GM18870 (cell line): ENCODE results near the gene HOTAIR.

ENCODE experiments used
- ATAC-seq: cut with Tn5 transposase; IDR thresholded peaks from one replicate; pipeline ENCODE4 v1.9.1; 2021; ENCODE audit warnings: moderate library complexity; ENCODE audit not compliant: unreplicated experiment

The HOTAIR gene

DNA sequence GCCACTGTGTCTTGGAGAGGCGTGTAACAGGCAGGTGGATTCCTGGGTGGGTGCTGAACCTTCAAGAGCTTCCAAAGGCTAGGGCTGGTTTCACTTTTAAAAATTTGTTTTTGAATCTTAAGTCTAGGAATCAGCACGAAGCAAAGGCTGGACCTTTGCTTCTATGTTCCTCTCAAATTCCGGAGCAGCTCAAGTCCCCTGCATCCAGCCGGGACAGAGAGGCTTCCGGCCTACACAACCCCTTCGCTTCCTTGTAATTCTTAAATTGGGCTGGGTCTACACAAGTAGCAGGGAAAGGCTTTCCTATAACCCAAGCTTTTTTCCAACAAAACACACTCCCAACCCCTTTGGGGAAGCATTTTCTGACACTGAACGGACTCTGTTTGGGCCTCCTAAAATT is 11.7 kb downstream of the HOTAIR start:
- no peak for ATAC-seq

DNA sequence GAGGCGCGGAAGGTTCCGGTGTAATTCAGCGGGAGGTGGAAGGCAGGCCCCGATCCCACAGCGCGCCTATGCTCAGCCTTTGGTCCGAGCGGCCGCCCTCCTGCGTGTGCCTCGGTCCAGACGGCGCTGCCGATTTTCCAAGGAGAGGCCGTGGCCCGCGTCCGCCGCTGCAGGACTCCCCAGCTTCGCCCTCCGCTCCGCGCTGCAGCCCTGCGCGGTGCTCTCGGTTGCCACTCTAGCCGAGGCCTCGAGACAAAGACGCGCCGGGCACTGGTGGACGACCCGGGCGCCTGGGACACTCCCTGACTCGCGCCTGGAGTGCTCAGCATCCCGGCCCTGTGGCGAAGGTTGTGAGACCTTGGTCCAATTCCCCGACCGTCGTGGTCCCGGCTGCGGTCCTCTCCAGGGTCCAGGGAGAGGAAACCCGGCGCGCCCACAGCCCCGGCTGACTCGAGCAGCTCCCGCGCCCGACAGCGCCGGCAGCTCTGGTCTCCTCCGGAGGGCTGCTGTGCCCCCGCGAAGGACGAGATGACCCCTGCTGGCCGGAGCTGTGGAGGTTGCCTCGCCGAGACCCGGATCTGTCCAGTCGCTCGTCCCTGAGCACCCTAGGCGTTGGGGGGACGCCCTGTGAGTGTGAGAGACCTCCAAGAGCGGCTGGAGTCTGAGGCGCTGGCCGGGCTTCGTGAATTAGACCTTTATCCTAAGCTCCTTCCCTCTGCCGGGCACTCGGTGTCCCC is 13.6 kb downstream of the HOTAIR start:
- ATAC-seq = no peak

DNA sequence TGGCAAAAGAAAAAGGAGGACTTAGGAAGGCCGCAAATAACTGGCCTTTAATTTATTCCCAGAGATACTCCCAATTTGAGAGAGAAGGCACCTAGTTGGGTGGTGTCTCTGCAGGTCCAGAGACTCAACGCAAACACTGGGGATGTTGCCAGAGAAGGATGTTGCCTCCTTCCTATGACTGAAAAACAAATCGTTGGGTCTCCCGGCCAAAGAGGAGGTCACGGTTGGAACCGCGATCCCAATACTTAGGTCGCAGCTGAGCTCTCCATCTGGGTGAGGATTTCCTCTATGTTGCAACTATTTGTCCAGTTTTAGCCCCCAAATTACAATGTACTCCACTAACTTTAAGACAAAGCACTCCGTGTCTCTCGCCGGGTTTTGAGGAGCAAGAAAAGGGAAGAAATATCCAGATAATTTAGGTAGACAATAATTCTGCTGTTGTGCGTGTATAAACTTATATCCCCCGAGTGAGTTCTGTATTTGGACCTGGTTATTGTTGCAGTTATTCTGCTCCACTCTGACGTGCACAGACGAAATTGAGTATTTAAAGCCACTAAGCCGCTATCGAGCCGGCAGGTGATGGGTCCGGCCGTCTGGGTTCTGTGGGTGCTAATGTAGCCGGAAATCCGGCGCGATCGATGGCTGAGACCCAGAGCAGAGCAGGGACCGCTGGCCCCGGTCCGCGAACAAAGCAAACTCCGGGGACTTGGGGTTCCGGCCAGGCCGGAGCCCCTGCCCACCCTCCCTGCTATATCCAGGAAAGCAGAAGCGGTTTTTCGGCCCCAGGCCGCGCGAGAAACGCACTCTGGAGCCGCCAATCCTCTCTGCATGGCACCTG is 14.3 kb downstream of the HOTAIR start:
- ATAC-seq = no peak

DNA sequence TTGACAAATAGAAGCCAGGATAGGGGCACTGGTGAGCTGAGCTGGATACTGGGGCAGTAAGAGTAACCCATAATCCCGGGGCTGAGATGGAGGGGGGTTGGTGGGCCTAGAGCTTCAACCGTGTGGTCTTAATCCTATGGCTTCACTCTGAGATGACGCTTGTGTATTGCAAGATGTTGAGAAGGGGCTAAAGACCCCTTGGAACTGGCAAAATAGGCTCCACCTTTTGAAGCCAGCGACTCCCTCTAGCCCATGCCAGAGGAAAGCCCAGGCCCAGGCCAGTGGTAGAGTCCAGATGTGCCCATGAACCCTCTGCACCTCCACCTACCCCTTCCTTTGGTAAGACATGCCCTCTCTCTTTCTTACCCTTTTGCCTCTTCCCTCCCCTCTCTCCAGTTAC is 15.4 kb downstream of the HOTAIR start:
- ATAC-seq = no peak

DNA sequence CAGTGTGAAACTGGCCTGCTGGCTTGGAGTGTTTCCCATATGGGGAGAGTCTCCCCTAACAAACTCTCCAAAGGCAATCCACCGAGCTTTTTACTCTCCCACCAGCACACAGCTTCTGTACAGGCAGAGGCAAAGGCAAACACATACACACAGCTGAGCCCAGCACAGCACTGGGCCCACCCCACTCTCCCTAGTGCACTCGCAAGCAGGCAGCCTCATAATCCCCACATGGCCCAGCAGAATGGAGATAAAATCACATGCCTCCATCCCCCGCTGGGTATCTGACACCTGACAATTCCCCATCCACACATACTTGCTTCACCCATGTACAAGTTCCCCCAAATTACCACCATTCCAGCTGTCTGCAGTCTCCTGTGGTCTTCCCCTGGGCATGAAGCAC is 16.6 kb downstream of the HOTAIR start:
- ATAC-seq = no peak

DNA sequence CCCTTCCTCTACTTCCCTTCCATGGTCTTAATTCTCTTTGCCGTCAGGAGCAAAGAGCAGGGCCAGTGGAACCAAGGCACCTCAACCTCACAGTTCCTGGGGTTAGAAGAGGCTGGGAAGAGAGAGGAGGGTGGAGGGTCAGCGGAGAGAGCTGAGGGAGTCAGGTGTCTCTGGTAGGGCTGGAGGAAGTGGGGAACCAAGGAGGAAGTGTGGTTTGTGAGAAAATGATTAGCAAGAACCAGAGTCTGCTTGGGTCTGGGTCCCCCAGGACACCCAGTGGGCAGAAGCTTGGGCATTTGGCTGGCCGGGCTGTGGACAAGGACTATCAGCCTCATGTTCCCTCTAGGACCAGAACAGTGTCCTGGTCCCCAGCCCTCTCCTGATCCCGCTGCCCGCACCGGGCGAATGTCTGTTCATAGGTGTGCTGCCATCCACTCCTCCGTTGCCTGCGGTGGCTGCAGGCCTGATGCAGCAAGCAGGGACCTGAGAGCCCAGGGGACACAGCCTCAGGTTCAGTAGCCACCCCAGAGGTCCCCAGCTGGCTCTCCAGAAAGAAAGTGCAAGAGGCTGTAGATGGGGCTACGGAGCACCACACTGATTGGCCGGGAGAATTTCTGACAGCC is 17.7 kb downstream of the HOTAIR start:
- ATAC-seq = no peak

DNA sequence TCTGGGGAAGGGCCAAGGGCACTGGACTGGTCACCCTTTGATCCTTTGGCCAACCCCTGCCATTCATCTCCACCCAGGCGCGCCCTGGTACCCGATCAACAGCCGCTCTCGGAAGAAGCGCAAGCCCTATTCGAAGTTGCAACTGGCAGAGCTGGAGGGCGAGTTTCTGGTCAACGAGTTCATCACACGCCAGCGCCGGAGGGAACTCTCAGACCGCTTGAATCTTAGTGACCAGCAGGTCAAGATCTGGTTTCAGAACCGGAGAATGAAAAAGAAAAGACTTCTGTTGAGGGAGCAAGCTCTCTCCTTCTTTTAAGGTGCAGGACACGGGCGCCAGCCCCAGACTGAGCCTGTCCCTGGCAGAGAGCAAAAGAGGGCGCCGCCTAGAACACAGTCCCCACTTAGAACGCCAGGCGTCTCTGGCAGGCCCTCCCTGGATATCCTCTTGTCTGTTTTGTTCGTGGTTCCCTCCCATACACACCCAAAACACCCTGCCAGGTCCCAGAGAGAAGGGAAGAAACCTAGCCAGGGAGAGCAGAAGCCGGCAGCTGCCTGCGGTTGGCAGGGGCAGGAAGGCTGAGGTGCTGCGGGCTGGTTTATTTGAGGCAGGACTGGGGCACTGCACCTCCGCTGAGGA is 18.4 kb downstream of the HOTAIR start:
- no peak for ATAC-seq

DNA sequence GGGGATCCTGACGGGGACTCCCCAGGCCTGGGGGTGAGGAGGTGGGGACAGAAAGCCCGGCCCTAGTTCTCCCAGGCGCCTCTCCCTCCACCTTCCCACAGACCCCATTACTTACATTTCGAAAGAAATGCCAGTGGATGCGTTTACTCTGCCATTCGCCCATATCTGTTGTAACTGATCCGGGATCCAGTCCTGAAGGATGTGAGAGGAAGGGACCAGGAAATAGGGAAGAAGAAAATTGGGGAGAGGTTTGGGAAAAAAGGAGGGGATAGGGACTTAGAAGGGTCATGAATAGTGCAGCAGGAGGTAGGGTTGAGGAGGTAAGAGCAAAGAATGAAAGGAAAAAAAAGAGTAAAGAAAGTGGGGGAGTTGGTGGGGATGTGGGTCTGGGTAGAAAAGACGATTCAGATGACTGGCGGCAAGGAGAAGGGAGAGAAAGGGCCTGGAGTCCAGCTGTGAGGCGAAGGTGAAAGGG is 18.9 kb downstream of the HOTAIR start:
- no peak for ATAC-seq

DNA sequence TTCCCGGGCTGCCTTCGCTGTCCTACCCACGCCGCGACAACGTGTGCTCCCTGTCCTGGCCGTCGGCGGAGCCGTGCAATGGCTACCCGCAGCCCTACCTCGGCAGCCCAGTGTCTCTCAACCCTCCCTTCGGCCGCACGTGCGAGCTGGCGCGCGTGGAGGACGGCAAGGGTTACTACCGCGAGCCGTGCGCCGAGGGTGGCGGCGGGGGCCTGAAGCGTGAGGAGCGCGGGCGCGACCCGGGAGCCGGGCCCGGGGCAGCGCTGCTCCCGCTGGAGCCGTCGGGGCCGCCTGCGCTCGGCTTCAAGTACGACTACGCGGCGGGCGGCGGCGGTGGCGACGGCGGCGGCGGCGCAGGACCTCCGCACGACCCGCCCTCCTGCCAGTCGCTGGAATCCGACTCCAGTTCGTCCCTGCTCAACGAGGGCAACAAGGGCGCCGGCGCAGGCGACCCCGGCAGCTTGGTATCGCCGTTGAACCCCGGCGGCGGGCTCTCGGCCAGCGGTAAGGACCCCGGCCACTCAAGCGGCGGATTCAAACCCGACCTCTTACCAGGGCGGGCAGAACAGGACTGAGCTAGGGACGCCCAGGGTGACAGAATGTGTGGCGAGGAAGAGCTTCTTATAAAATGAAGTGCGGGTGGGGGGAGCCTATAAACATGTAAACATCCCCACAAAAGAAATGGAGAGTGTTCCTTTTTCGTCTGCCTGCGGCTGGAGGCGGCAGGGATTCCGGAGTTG is 19.5 kb downstream of the HOTAIR start:
- no peak for ATAC-seq

DNA sequence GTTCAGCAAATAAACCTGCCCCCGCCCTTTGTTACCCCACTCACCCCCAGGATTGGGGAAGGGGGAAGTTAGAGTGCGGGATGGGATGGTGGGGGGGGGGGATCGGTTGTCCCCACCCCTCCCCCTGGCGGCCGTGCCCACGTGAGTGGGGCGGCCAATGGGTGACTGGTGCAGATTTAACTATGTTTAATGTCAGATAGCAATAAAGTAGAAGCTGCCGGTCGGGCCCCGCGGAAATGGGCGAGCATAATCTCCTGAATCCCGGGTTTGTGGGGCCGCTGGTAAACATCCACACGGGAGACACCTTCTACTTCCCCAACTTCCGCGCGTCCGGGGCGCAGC is 20.1 kb downstream of the HOTAIR start, which contains the start of gene HOXC12:
Gene HOXC12, plus strand, starts transcription at position 210 of the 342 bp plus-strand sequence. Its CDS starts 27 bp downstream, at position 237.
- ATAC-seq = no peak

DNA sequence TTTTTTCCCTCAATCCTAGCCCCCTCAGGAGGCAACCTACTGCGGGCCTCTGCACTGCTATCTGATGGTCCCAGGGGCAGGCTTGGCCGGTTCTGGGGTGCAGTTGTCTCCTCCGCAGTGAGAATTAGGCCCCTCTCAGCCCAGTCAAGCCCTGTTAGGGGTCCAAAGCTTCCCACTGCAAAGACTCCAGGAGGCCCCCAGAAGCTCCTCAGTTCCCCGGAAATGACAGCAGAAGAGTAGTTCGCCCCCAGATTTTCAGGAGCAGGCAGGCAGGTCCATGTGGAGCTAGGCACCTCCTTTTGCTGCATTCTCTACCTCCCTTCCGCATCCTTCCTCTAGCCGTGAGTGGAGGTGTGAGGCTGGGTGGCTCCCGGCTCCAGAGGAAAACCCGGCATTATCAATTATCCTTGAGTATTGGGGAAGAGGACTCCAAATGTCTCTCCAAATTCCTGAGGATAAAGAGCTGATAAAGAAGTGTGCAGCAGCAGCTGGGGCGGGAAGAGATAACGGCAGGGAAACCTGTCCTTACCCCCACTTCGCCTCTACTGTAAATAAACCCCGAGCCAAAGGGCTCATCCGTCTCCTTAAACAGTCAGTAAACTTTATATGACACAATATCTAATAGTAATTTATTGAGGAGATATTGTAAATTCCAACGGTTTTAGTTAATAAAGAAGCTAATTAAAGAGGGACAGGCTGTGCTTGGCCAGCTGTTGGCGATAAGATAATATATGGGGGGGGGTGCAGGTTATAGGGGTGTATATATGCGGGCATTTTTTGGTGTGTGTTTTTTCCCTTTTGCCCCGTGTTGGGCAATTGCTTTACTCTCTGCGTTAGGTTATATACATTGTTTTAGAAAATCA is 20.7 kb downstream of the HOTAIR start:
- no peak for ATAC-seq

DNA sequence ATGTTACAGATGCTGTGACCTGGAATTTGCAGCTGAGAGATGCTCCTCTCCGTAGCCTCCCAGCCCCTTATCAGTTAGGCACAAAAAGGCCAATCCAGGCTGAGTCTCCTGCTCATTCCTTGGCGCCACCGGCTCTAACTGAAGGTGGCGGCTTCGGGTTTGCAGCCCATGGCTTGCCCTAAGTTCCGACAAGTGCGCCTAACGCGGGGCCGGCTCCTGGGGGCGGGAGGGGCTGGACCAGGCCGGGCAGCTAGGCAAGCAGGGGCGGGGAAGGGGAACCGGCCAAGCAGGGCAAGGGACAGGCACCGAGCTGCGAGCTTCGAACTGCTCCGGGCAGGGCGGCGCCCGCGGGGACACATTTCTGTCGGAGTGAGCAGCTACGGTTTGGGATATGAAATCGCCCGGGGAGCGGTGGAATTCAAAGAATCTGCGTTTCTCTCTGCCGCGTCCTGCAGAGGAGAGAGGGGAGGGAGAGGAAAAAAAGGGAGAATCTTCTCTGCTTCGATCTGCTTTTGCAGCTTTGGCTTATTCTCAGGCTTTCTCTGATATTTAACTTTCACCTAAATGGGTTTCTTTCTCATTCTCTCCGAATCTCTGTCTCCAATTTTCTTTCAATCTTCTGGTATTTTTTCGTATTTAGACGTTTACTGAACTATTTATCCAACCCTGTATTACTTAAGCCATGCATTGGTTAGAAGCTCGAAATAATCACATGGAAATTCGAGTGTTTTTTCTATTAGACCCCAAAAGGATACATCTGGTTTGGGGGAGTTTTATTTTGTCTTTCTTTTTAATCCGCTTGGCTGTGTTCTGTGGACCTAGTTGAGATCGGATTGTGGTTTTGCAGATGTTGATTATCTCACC is 21.7 kb downstream of the HOTAIR start:
- no peak for ATAC-seq

DNA sequence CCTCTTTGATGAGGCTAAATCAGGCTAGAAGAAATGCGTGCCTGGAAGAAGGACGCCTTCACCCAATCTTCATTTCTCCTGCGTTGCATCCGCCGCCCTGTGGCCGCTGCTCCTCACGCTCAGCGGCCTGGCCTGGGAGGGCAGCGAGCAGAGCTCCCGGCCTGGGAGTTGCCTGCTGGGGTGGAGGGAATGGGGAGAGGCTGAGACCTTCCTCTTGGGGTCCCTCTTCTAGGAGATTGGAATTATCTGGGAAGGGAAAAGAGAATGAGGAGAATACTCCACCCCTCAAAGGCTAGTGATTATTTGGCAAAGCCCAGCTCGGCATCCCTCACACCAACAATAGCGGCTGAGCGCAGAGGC is 22.4 kb downstream of the HOTAIR start:
- no peak for ATAC-seq

DNA sequence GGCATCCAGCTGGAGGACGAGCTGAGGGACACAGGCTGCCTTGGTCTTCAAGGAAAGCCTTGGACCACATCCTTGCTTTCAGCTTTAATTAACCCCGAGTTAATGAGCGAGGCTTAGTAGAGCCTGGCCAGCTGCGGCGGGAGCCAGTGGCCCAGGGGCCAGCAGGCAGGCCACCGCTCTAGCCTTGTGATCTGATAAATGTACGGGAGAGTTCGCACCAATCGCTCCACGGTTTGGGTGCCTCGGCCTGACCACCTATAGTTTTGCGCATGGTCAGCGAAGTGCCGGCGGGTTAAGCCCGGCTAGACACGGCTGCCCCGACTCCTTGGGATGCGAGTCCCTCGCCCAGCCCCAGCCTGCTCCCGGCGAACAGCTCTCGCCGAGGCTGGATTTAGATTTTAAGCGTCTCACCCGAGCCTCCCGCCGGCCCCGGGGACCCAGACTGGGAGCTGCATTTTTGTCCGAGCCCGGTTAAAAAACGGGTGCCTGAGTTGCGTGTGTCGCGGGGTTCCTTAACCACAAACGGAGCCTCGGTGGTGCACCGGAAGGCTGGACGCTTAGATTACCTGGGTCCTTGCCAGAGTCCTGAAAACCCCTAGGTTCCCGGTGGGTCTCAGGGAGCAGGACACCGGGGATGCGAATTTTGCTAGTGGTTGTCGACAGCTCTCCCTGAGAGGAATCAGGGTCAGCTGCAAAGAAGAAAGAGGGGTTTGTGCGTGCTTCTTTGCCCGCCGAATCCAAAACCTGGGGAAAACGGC is 23.0 kb downstream of the HOTAIR start:
- no peak for ATAC-seq

DNA sequence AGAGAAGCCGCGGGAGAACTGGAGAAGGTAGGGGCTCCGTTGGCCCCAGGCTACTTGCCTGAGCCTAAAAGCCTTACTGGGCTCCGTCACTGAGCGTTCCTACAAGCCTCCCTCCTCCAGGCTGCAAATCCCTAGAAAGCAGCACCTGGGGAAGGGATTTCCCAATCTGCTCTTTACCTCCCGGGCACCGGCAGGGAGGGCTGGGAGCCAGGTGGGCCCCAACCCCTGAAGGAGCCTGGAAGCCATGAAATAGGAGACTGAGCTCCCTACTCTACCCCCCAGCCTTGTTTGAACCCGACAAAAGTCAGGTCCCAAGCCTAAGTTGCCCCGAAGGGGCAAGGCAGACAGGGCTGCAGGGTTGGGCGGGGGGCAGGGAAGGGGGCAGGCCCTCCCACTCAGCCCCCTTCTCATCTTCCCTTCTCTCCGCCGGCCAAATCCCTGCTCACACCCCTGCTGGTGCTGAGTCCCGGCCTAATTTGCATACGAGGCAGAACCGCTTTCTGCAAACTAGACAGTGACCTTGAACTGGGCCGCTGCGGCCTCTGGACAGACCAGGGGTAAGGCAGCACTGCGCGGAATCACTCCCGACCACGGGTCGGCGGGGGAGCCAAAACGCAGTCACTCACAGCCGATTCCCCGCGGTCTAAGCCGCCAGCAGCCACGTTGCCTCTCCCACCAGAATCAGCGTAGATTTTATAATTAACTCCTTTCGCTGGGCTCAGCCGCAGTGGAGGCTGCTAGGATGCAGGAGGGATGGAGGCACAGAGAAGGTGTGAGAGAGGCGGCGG is 23.8 kb downstream of the HOTAIR start:
- ATAC-seq = no peak

DNA sequence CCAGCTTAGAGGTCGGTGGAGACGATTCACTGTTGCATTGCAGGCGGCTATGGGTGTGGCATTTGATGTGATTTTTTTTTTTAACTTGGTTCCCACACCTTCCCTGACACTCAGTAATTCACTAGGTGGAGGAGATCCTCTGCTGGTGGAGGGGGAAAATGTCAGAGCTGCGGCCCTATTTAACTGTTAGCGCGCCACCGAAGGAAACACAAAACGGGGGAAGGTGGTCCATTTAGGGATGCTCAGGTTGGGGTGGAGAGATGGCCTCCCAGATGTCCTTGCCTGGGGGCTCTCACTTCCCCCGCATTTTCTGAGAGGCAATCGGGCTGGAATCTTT is 24.3 kb downstream of the HOTAIR start:
- no peak for ATAC-seq

DNA sequence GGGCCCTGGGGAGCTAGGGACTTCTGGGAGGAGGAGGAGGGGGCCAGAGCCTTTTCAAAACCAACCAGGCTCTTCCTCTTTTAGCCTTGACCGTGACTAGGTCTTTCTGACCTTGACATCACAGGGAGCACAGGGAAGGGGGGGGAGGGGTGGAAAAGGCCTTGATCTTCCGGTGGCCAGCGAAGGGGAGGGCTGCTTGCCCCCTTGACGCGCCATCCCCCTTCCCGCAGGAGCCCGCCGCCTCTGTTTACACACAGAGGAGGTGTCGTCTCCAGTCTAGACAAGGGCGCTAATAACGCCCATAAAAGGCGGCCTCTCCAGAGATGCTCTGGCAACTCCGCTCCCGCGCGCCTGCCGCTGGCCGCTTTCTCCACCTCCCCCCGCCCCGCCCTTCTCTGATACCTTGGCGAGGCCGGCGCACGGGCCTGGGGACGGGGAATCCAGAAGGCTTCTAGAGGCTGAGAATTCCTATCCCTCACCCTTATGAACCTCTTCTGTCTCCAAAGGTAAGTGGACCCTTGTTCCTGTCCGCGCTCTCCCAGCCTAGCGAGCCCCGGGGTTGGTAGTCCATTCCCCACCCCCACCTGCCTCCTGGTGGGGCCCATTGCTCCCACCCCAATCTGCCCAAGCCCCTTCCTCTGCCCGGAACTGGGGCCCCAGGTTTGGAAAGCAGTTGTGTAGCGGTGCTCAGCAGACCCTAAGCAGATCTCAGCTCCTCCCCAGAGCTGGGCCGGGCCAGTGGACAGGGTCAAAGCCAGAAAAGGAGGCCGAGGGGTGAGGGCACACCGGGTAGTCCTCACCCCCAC is 24.9 kb downstream of the HOTAIR start:
- no peak for ATAC-seq
